Fibroblast of lung (primary cell): Measurements from ENCODE around the gene OLA1. TPM values are rescaled to one million over a fixed set of nuclear protein-coding genes. Genes with fewer than 3 reads are reported as not detected.

Experiments
- DNase-seq, 2 donors: peaks; one replicate each; pipeline versions ENCODE4 v3.0.0 to v3.0.0-alpha.2; 2010; ENCODE audit warnings: low read depth in 2 of 2
- H2AFZ ChIP-seq: 2 replicates; pipeline ENCODE4 v1.5.1; 2012; ENCODE audit warnings: low read length, control low read depth, inconsistent platforms
- H3K27ac ChIP-seq: 2 replicates; pipeline ENCODE4 v1.5.1; 2011; ENCODE audit warnings: low read length, control low read depth; ENCODE audit not compliant: insufficient read depth
- H3K27me3 ChIP-seq: 2 replicates; pipeline ENCODE4 v1.5.1; 2011; ENCODE audit warnings: mild to moderate bottlenecking, low read length; ENCODE audit not compliant: control insufficient read depth, insufficient read depth
- H3K36me3 ChIP-seq: 2 replicates; pipeline ENCODE4 v1.5.1; 2011; ENCODE audit warnings: low read length; ENCODE audit not compliant: control insufficient read depth, insufficient read depth
- H3K4me1 ChIP-seq: 2 replicates; pipeline ENCODE4 v1.5.1; 2011; ENCODE audit warnings: low read length; ENCODE audit not compliant: control insufficient read depth, insufficient read depth; ENCODE audit errors: extremely low read depth
- H3K4me2 ChIP-seq: 2 replicates; pipeline ENCODE4 v1.5.1; 2011; ENCODE audit warnings: low read length, control low read depth; ENCODE audit not compliant: insufficient read depth; ENCODE audit errors: extremely low read depth
- H3K4me3 ChIP-seq, 4 experiments: fragments of 200-600 bp in 1 of 4; sonication (generic) in 1 of 4; replicated peaks in 1 of 4; 2 replicates each; pipeline ENCODE4 v1.5.1; 2011 to 2016; ENCODE audit warnings: low read length in 4 of 4, low read depth in 3 of 4, mild to moderate bottlenecking in 3 of 4, control low read depth in 2 of 4, inconsistent platforms in 1 of 4, mixed read lengths in 1 of 4; ENCODE audit not compliant: insufficient read depth in 1 of 4; ENCODE audit errors: control extremely low read depth in 1 of 4
- H3K79me2 ChIP-seq: 2 replicates; pipeline ENCODE4 v1.5.1; 2012; ENCODE audit warnings: mild to moderate bottlenecking, low read length, inconsistent platforms; ENCODE audit not compliant: control insufficient read depth, insufficient read depth
- H3K9ac ChIP-seq: 2 replicates; pipeline ENCODE4 v1.5.1; 2011; ENCODE audit warnings: mild to moderate bottlenecking, low read length, control low read depth; ENCODE audit not compliant: insufficient read depth
- H3K9me3 ChIP-seq: 2 replicates; pipeline ENCODE4 v1.5.1; 2012; ENCODE audit warnings: low read depth, low read length; ENCODE audit not compliant: control insufficient read depth, insufficient read depth
- H4K20me1 ChIP-seq: 2 replicates; pipeline ENCODE4 v1.5.1; 2011; ENCODE audit warnings: low read length; ENCODE audit not compliant: control insufficient read depth, insufficient read depth; ENCODE audit errors: extremely low read depth
- EZH2 ChIP-seq: IDR thresholded peaks from 2 replicates; pipeline ENCODE4 v1.5.1; 2012; ENCODE audit warnings: low read length, control low read depth, mild to moderate bottlenecking; ENCODE audit errors: missing control alignments
- polyA plus RNA-seq, 2 donors: library from polyadenylated mRNA; depleted of rRNA in 1 of 2; stranded (reverse) in 1 of 2; unstranded in 1 of 2; fragments of >200 nt; gene quantifications; 2 replicates each; pipeline ENCODE4 v1.2.1, GENCODE V29; 2011 to 2012; ENCODE audit warnings: missing spikeins in 1 of 2
- total RNA-seq: library from RNA; depleted of rRNA; stranded (reverse); fragments of >200 nt; gene quantifications from 2 replicates; pipeline ENCODE4 v1.2.1, GENCODE V29; 2014
- TF ChIP-seq, protein P1 (sequence below), 2 donors: IDR thresholded peaks in 1 of 2; conservative IDR thresholded peaks in 1 of 2; 1 replicate in 1 of 2; 2 replicates in 1 of 2; pipeline ENCODE4 v1.5.1; 2011 to 2012; ENCODE audit warnings: low read length in 2 of 2, control low read depth in 1 of 2, inconsistent platforms in 1 of 2, low read depth in 1 of 2, mild to moderate bottlenecking in 1 of 2

Gene OLA1
- total and polyA plus RNA-seq, 2 donors (not counting 1 experiment from before 2014, with no cell fraction given) = 74.3 to 91.4 TPM

- H3K9ac ChIP-seq = no peak overlapping the region
- no peak overlapping the region for H3K27ac ChIP-seq
- no peak overlapping the region for H3K4me2 ChIP-seq
- H2AFZ ChIP-seq = no peak overlapping the region
- H3K79me2 ChIP-seq = peaks cover 3% of the 10 kb centered on the region
- no peaks in the 10 kb centered on the region for H3K36me3 ChIP-seq
- no peaks in the 10 kb centered on the region for H3K9me3 ChIP-seq
- H4K20me1 ChIP-seq = peaks cover 1% of the 10 kb centered on the region
- DNase-seq = no peak
- TF ChIP-seq EZH2 = no peak
- TF ChIP-seq, protein P1, sequence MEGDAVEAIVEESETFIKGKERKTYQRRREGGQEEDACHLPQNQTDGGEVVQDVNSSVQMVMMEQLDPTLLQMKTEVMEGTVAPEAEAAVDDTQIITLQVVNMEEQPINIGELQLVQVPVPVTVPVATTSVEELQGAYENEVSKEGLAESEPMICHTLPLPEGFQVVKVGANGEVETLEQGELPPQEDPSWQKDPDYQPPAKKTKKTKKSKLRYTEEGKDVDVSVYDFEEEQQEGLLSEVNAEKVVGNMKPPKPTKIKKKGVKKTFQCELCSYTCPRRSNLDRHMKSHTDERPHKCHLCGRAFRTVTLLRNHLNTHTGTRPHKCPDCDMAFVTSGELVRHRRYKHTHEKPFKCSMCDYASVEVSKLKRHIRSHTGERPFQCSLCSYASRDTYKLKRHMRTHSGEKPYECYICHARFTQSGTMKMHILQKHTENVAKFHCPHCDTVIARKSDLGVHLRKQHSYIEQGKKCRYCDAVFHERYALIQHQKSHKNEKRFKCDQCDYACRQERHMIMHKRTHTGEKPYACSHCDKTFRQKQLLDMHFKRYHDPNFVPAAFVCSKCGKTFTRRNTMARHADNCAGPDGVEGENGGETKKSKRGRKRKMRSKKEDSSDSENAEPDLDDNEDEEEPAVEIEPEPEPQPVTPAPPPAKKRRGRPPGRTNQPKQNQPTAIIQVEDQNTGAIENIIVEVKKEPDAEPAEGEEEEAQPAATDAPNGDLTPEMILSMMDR (conservative IDR thresholded peaks at IDR 0.05 in 1 of 2, IDR thresholded peaks at IDR 0.05 in 1 of 2; ENCODE audit: low read depth in 1 of 2, low read length in 2 of 2) = no peak
- H3K4me3 ChIP-seq = no peak overlapping the region
- H3K4me1 ChIP-seq = peaks cover 13% of the 10 kb centered on the region
- no peaks in the 10 kb centered on the region for H3K27me3 ChIP-seq
Measured at GRCh38 chr2:174157053-174157452, 91.3 kb downstream of the OLA1 start.

DNA sequence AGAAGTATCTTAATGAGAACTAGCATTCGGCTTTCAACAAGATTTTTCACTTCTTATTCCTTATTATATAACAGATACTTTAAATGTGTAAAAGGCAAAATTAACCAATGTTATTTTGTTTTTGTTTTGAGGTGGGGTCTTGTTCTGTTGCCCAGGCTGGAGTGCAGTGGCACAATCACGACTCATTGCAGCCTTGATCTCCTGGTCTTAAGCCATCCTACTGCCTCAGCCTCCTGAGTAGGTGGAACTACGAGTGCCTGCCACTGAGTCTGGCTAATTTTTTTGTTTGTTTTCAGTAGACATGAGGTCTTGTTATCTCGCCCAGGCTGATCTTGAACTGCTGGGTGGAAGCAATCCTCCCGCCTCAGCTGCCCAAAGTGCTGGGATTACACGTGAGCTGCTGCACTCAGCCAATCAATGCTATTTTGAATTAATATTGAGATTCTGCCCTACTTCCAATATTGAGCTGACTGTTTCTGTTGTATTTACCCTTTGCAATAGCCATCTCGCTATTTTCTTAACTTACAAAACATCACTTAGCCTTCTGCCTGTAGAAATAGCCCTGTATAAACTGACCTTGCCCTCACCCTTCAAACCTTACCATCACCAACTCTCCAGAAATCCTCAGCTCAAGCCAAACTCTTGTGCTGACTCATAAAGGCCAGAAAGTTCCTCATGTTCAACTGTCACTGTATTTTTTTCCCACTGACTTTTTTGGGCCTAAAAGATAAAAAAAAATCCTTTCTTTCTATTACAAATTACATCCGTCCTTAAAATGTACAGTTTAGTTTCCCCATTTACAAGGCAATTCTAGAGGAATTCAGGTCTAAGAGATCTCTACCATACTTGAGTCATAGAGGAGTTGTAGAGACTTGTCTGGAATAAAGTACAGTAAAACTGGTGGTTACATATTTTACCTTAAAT is 94.3 kb downstream of the OLA1 start:
- Histone ChIP-seq H2AFZ (no peak overlapping the region), H3K9ac (no peak overlapping the region), H3K79me2 (no peaks in the 10 kb centered on the region), H4K20me1 (peaks cover 1% of the 10 kb centered on the region), H3K36me3 (no peaks in the 10 kb centered on the region), H3K9me3 (no peaks in the 10 kb centered on the region), H3K27ac (no peak overlapping the region), H3K27me3 (no peaks in the 10 kb centered on the region), H3K4me3 (no peak overlapping the region), H3K4me2 (peak overlapping the region; percentile 25), H3K4me1 (peaks cover 13% of the 10 kb centered on the region)
- peak; percentile 86 to 95 for DNase-seq
- no peak for TF ChIP-seq EZH2
- TF ChIP-seq, protein P1 (conservative IDR thresholded peaks at IDR 0.05 in 1 of 2, IDR thresholded peaks at IDR 0.05 in 1 of 2; ENCODE audit: low read depth in 1 of 2, low read length in 2 of 2) = no peak

DNA sequence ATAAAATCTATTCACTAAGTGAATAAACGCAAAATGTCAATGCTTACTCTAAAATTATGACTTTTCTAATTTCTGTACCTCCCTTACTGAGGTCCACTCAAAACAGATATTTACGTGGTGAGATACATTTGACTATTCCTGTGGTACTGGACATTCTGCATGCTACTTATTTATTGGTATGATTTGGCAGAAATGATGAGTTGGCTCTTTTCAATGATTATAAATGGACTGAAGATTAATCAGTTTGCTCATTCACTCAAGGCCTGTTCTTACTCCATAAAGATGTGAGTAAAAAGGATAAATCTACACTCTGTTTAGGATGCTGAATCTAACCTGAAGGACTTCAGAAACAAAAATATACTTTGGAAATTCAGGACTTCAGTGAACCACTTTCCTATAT is 98.8 kb downstream of the OLA1 start:
- Histone ChIP-seq H3K4me1 (peaks cover 9% of the 10 kb centered on the region), H3K4me3 (no peak overlapping the region), H3K9me3 (no peaks in the 10 kb centered on the region), H4K20me1 (peaks cover 1% of the 10 kb centered on the region), H3K27ac (no peak overlapping the region), H3K79me2 (no peaks in the 10 kb centered on the region), H3K36me3 (no peaks in the 10 kb centered on the region), H3K4me2 (no peak overlapping the region), H3K9ac (no peak overlapping the region), H2AFZ (no peak overlapping the region), H3K27me3 (no peaks in the 10 kb centered on the region)
- no peak for DNase-seq
- TF ChIP-seq EZH2 = no peak
- TF ChIP-seq, protein P1 (conservative IDR thresholded peaks at IDR 0.05 in 1 of 2, IDR thresholded peaks at IDR 0.05 in 1 of 2; ENCODE audit: low read depth in 1 of 2, low read length in 2 of 2) = no peak
